Transverse colon (tissue), 3 donors: Measurements from ENCODE around the gene ANAPC16.

ENCODE experiments used
- CTCF ChIP-seq, 5 experiments: fragments of 200-600 bp in 3 of 5; fragments of 450-650 bp in 2 of 5; sonication (generic) in 3 of 5; IDR thresholded peaks; 1 replicate in 2 of 5; 2 replicates in 3 of 5; pipeline ENCODE4 v1.5.1; 2016 to 2017; ENCODE audit warnings: antibody characterized with exemption in 5 of 5, inconsistent platforms in 3 of 5, mild to moderate bottlenecking in 2 of 5, moderate library complexity in 1 of 5
- POLR2A ChIP-seq: fragments of 450-650 bp; IDR thresholded peaks from one replicate; pipeline ENCODE4 v1.6.1; 2016; ENCODE audit warnings: antibody characterized with exemption, mild to moderate bottlenecking, moderate library complexity

GRCh38 chr10:72264536-72264935 lies 48.7 kb downstream of the ANAPC16 start:
- no peak for TF ChIP-seq POLR2A
- no peak for TF ChIP-seq CTCF (IDR thresholded peaks at IDR 0.05)
